Stimulated activated CD4-positive, alpha-beta T cell treated with anti-CD3 and anti-CD28 coated beads, Interleukin-4, amount 100 ng/mL, for 1 hour (primary cell): Measurements from ENCODE around the gene LRIT1.

Source experiments
- DNase-seq: peaks from one replicate; pipeline ENCODE4 v3.0.0-alpha.2; 2020

LRIT1 gene

GRCh38 chr10:84254552-84255478, 13.5 kb upstream of the LRIT1 start:
- no peak for DNase-seq

GRCh38 chr10:84248794-84249193, 7.4 kb upstream of the LRIT1 start:
- no peak for DNase-seq

- no peak for DNase-seq
Measured at GRCh38 chr10:84247496-84247895, 6.2 kb upstream of the LRIT1 start.

- no peak for DNase-seq
Measured at GRCh38 chr10:84244651-84245270, 3.4 kb upstream of the LRIT1 start, which contains the start of gene RGR. Gene RGR (plus strand): TSS chr10:84245053. CDS start chr10:84245091, 38 bp downstream.

GRCh38 chr10:84243759-84244158, 2.4 kb upstream of the LRIT1 start:
- DNase-seq, result no peak

- no peak for DNase-seq
Measured at GRCh38 chr10:84238909-84239308, 2.4 kb downstream of the LRIT1 start.

GRCh38 chr10:84237199-84238051, 3.9 kb downstream of the LRIT1 start:
- DNase-seq, result no peak

GRCh38 chr10:84236807-84237198, 4.5 kb downstream of the LRIT1 start:
- DNase-seq, result no peak

GRCh38 chr10:84235096-84235495, 6.2 kb downstream of the LRIT1 start:
- DNase-seq, result no peak

- DNase-seq, result no peak
Measured at GRCh38 chr10:84234479-84234878, 6.9 kb downstream of the LRIT1 start.

- DNase-seq, result no peak
Measured at GRCh38 chr10:84233940-84234339, 7.4 kb downstream of the LRIT1 start.

- no peak for DNase-seq
Measured at GRCh38 chr10:84232376-84232775, 9.0 kb downstream of the LRIT1 start.

- DNase-seq, result no peak
Measured at GRCh38 chr10:84230359-84230758, 11.0 kb downstream of the LRIT1 start.

GRCh38 chr10:84227810-84228209, 13.5 kb downstream of the LRIT1 start:
- DNase-seq, result no peak

GRCh38 chr10:84226616-84227015, 14.7 kb downstream of the LRIT1 start:
- DNase-seq, result no peak

GRCh38 chr10:84225427-84226173, 15.7 kb downstream of the LRIT1 start, which contains the start of gene LRIT2:
Gene LRIT2 (minus strand): TSS chr10:84225544. CDS start chr10:84225520, 24 bp downstream.
- DNase-seq, result no peak

GRCh38 chr10:84224411-84225028, 16.8 kb downstream of the LRIT1 start:
- no peak for DNase-seq

- DNase-seq, result no peak
Measured at GRCh38 chr10:84221916-84222315, 19.4 kb downstream of the LRIT1 start.

- DNase-seq, result no peak
Measured at GRCh38 chr10:84217746-84218145, 23.6 kb downstream of the LRIT1 start.

- no peak for DNase-seq
Measured at GRCh38 chr10:84216834-84217233, 24.5 kb downstream of the LRIT1 start.

- DNase-seq, result no peak
Measured at GRCh38 chr10:84214612-84215235, 26.6 kb downstream of the LRIT1 start.
